ENCODE measurements around the gene MRO.

DNA sequence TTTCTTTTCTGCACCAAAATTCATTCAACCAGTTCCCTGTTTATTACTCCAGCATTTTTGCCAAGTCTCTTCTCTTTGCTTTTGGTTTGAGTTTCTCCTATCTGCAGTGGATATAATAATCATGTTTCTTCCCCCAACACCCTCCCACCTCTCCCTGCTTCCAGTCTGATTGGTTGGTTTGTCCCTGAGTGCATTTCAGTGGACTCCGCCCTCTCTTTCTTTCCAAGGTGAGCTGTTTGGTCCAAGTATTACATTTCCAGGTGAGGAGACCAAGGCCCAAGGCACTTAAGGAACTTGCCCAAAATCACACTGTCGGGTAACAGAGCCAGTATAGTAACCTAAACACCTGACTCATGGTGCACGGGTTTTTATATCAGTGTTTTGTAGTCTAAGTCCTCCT is 17.7 kb downstream of the MRO start:
- TF ChIP-seq, protein P1, sequence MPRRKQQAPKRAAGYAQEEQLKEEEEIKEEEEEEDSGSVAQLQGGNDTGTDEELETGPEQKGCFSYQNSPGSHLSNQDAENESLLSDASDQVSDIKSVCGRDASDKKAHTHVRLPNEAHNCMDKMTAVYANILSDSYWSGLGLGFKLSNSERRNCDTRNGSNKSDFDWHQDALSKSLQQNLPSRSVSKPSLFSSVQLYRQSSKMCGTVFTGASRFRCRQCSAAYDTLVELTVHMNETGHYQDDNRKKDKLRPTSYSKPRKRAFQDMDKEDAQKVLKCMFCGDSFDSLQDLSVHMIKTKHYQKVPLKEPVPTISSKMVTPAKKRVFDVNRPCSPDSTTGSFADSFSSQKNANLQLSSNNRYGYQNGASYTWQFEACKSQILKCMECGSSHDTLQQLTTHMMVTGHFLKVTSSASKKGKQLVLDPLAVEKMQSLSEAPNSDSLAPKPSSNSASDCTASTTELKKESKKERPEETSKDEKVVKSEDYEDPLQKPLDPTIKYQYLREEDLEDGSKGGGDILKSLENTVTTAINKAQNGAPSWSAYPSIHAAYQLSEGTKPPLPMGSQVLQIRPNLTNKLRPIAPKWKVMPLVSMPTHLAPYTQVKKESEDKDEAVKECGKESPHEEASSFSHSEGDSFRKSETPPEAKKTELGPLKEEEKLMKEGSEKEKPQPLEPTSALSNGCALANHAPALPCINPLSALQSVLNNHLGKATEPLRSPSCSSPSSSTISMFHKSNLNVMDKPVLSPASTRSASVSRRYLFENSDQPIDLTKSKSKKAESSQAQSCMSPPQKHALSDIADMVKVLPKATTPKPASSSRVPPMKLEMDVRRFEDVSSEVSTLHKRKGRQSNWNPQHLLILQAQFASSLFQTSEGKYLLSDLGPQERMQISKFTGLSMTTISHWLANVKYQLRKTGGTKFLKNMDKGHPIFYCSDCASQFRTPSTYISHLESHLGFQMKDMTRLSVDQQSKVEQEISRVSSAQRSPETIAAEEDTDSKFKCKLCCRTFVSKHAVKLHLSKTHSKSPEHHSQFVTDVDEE (CRISPR knock-in tag; IDR thresholded peaks at IDR 0.05), result no peak
- TF ChIP-seq ZC3H10 (CRISPR knock-in tag; IDR thresholded peaks at IDR 0.05), result no peak
- TF ChIP-seq, protein P2, sequence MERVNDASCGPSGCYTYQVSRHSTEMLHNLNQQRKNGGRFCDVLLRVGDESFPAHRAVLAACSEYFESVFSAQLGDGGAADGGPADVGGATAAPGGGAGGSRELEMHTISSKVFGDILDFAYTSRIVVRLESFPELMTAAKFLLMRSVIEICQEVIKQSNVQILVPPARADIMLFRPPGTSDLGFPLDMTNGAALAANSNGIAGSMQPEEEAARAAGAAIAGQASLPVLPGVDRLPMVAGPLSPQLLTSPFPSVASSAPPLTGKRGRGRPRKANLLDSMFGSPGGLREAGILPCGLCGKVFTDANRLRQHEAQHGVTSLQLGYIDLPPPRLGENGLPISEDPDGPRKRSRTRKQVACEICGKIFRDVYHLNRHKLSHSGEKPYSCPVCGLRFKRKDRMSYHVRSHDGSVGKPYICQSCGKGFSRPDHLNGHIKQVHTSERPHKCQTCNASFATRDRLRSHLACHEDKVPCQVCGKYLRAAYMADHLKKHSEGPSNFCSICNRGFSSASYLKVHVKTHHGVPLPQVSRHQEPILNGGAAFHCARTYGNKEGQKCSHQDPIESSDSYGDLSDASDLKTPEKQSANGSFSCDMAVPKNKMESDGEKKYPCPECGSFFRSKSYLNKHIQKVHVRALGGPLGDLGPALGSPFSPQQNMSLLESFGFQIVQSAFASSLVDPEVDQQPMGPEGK (CRISPR knock-in tag; IDR thresholded peaks at IDR 0.05; ENCODE audit: borderline replicate concordance), result no peak
- TF ChIP-seq ZFP30 (CRISPR knock-in tag; IDR thresholded peaks at IDR 0.05), result no peak
- TF ChIP-seq ZNF565 (CRISPR knock-in tag; conservative IDR thresholded peaks at IDR 0.05; ENCODE audit: low read depth), result no peak
- no peak for TF ChIP-seq CSDC2 (CRISPR knock-in tag; IDR thresholded peaks at IDR 0.05)
- TF ChIP-seq, protein P3, sequence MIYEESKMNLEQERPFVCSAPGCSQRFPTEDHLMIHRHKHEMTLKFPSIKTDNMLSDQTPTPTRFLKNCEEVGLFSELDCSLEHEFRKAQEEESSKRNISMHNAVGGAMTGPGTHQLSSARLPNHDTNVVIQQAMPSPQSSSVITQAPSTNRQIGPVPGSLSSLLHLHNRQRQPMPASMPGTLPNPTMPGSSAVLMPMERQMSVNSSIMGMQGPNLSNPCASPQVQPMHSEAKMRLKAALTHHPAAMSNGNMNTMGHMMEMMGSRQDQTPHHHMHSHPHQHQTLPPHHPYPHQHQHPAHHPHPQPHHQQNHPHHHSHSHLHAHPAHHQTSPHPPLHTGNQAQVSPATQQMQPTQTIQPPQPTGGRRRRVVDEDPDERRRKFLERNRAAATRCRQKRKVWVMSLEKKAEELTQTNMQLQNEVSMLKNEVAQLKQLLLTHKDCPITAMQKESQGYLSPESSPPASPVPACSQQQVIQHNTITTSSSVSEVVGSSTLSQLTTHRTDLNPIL (CRISPR knock-in tag; IDR thresholded peaks at IDR 0.05; ENCODE audit: low read depth), result no peak
- no peak for TF ChIP-seq TOX (CRISPR knock-in tag; IDR thresholded peaks at IDR 0.05; ENCODE audit: borderline replicate concordance)
- no peak for TF ChIP-seq SNAI2 (CRISPR knock-in tag; IDR thresholded peaks at IDR 0.05)
- TF ChIP-seq ZNF8 (CRISPR knock-in tag; IDR thresholded peaks at IDR 0.05), result no peak
- no peak for TF ChIP-seq ARNTL (CRISPR knock-in tag; IDR thresholded peaks at IDR 0.05; ENCODE audit: borderline replicate concordance, low read depth)
- no peak for TF ChIP-seq ISL1 (CRISPR knock-in tag; IDR thresholded peaks at IDR 0.05)
